H1 (cell line): Measurements from ENCODE around the gene HOOK1.

Experiments
- GABPA ChIP-seq: IDR thresholded peaks from 2 replicates; pipeline ENCODE4 v1.6.1; 2011; ENCODE audit warnings: mild to moderate bottlenecking, low read length, moderate library complexity, borderline replicate concordance; ENCODE audit not compliant: insufficient read depth
- MAFK ChIP-seq: IDR thresholded peaks from 2 replicates; pipeline ENCODE4 v1.6.1; 2012; ENCODE audit warnings: low read depth, mild to moderate bottlenecking, improper control_type of control experiment, low read length
- POLR2A ChIP-seq, 2 experiments: IDR thresholded peaks; 1 replicate in 1 of 2; 2 replicates in 1 of 2; pipeline ENCODE4 v1.6.1; 2011; ENCODE audit warnings: low read depth in 2 of 2, low read length in 2 of 2, mild to moderate bottlenecking in 2 of 2; ENCODE audit errors: control extremely low read depth in 1 of 2
- POLR2AphosphoS5 ChIP-seq: IDR thresholded peaks from 2 replicates; pipeline ENCODE4 v1.6.1; 2011; ENCODE audit warnings: low read depth, low read length
- POU5F1 ChIP-seq: IDR thresholded peaks from 2 replicates; pipeline ENCODE4 v1.6.1; 2011; ENCODE audit warnings: low read depth, mild to moderate bottlenecking, low read length, moderate library complexity
- RFX5 ChIP-seq: IDR thresholded peaks from 2 replicates; pipeline ENCODE4 v1.6.1; 2011; ENCODE audit warnings: low read depth, low read length, improper control_type of control experiment, borderline replicate concordance
- RNF2 ChIP-seq: fragments of 200-900, 300-1000 bp; sonication (generic); IDR thresholded peaks from 2 replicates; pipeline ENCODE4 v1.7.1; 2016; ENCODE audit warnings: borderline replicate concordance, low read depth, mild to moderate bottlenecking, antibody characterized with exemption, low read length; ENCODE audit not compliant: poor library complexity, severe bottlenecking; ENCODE audit errors: missing control alignments
- SP1 ChIP-seq: IDR thresholded peaks from 2 replicates; pipeline ENCODE4 v1.6.1; 2011; ENCODE audit warnings: low read depth, low read length
- SP2 ChIP-seq: IDR thresholded peaks from 2 replicates; pipeline ENCODE4 v1.6.1; 2012; ENCODE audit warnings: mild to moderate bottlenecking, low read length, inconsistent platforms
- SUZ12 ChIP-seq: fragments of 200-600 bp; sonication (generic); IDR thresholded peaks from 2 replicates; pipeline ENCODE4 v1.6.1; 2012; ENCODE audit warnings: mild to moderate bottlenecking, inconsistent platforms, low read length, moderate library complexity, mixed read lengths
- TAF7 ChIP-seq: optimal IDR thresholded peaks from 2 replicates; pipeline ENCODE3; 2011; ENCODE audit warnings: low read depth, mild to moderate bottlenecking, inconsistent platforms, low read length, moderate library complexity, borderline replicate concordance
- YY1 ChIP-seq: IDR thresholded peaks from 2 replicates; pipeline ENCODE4 v1.6.1; 2011; ENCODE audit warnings: low read depth, mild to moderate bottlenecking, low read length
- TF ChIP-seq, protein P1 (sequence below): IDR thresholded peaks from 2 replicates; pipeline ENCODE4 v1.6.1; 2012; ENCODE audit warnings: inconsistent platforms

DNA sequence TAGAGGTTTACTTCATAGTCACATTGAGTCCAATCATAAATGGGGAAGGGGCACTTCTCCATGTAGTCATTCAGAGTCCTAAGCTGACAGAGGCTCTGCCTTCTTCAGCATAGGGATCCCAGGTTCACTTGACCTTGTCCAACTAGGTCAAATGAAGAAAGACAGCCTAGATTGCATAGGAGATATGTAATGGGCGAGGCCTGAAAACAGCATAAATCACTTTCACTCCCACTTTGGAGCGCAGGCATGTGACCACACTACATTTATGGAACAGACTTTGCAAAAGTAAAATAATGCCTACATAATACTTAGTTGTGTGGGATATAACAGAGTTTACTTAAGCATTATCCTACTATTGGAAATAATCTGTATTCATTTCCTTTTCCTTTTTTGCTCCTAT lies 51.7 kb downstream of the HOOK1 start:
- no peak for TF ChIP-seq POU5F1
- no peak for TF ChIP-seq YY1
- no peak for TF ChIP-seq TAF7
- TF ChIP-seq, protein P1, sequence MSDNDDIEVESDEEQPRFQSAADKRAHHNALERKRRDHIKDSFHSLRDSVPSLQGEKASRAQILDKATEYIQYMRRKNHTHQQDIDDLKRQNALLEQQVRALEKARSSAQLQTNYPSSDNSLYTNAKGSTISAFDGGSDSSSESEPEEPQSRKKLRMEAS, result no peak
- no peak for TF ChIP-seq POLR2A (IDR thresholded peaks at IDR 0.05; ENCODE audit: control extremely low read depth in 1 of 2, low read depth in 2 of 2, low read length in 2 of 2)
- TF ChIP-seq RNF2, result no peak
- no peak for TF ChIP-seq POLR2AphosphoS5
- no peak for TF ChIP-seq MAFK
- TF ChIP-seq GABPA, result no peak
- TF ChIP-seq SUZ12, result no peak
- no peak for TF ChIP-seq RFX5
- TF ChIP-seq SP1, result no peak
- no peak for TF ChIP-seq SP2
